Lower leg skin (tissue), 4 donors: ENCODE data around the gene STX8. TPM values are rescaled to one million over a fixed set of nuclear protein-coding genes. Genes with fewer than 3 reads are reported as not detected.

Experiments
- DNase-seq, 2 donors: peaks; one replicate each; pipeline ENCODE4 v3.0.0-alpha.2; 2019; ENCODE audit warnings: low spot score in 2 of 2
- H3K4me3 ChIP-seq: fragments of 200-600 bp; sonication (generic); 2 replicates; pipeline ENCODE4 v1.5.1; 2017; ENCODE audit warnings: mild to moderate bottlenecking, low read depth; ENCODE audit not compliant: poor library complexity, severe bottlenecking
- CTCF ChIP-seq, 3 donors: fragments of 450-650 bp; IDR thresholded peaks; one replicate each; pipeline ENCODE4 v1.5.1; 2016; ENCODE audit warnings: antibody characterized with exemption in 3 of 3, mild to moderate bottlenecking in 3 of 3, moderate library complexity in 2 of 3
- POLR2A ChIP-seq, 2 donors: fragments of 450-650 bp; IDR thresholded peaks; one replicate each; pipeline ENCODE4 v1.6.1; 2016 to 2017; ENCODE audit warnings: antibody characterized with exemption in 2 of 2, mild to moderate bottlenecking in 1 of 2, moderate library complexity in 1 of 2
- WGBS, 2 donors: methylation state at CpG; one replicate each; pipeline ENCODE4 v1.1.5; 2018; 5-methylcytosine and 5-hydroxymethylcytosine counted together
- intact Hi-C: fragments of 100-400 bp; cut with DNase I; formaldehyde crosslinking; loops from one replicate; pipeline ENCODE4 v1.15.0; 2023; ENCODE audit warnings: low total_unique reads
- total RNA-seq, 4 donors: library from RNA; depleted of rRNA; stranded (reverse); fragments of >200 nt; gene quantifications; one replicate each; pipeline ENCODE4 v1.1.0, GENCODE V29; 2016

STX8 gene
- total RNA-seq, 4 donors from 2014 or later = 32.1 to 56.4 (median 45.1) TPM

DNA sequence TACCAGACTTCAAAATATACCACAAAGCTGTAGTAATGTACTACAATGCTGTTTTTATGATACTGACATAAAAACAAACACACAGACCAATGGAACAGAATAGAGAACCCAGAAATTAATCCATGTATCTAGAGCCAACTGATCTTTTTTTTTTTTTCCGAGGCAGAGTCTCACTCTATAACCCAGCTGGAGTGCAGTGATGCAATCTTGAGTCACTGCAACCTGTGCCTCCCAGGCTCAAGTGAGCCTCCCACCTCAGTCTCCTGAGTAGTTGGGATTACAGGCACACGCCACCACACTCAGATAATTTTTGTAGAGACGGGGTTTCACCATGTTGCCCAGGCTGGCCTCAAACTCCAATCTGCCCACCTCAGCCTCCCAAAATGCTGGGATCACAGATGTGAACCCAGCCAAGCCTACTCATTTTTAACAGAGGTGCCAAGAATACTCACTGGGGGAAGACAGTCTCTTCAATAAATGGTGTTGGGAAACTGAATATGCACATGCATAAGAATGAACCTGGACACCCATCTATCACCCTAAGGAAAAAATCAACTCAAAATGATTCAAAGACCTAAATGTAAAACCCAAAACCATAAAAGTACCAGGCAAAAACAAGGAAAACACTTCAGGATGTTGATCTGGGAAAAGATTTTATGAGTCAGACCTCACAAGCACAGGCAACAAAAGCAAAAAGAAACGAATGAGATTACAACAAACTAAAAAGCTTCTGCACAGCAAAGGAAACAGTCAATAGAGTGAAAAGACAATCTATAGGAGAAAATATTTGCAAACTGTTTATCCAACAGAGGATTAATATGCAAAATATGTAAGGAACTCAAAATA lies 63.1 kb downstream of the STX8 start:
- TF ChIP-seq CTCF (IDR thresholded peaks at IDR 0.05) (no peak), POLR2A (IDR thresholded peaks at IDR 0.05) (no peak)
- no peak for DNase-seq
- H3K4me3 ChIP-seq = no peak overlapping the region
- 55 to 58% methylated on average over 4 of the region's 4 CpGs for WGBS, 2 donors
- intact Hi-C loops = no loop called here

DNA sequence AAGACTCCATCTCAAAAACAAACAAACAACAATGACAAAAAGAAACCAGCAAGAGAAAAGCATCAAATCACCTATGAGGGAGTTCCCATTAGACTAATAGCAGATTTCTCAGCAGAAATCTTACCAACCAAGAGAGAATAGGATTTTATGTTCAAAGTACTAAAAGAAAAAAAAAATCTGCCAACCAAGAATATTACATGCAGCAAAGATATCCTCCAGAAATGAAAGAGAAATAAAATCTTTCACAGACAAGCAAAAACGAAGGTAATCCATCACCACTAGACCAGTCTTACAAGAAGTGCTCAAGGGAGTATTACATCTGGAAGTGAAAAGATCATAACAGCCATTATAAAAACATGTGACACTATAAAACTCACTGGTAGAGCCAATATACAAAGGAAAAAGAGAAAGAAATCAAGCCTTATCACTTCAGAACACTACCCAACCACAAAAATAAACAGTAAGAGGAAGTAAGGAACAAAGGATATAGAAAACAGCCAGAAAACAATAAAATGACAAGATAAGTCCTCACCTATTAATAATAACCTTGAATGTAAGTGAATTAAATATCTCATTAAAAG lies 66.3 kb downstream of the STX8 start:
- TF ChIP-seq CTCF (IDR thresholded peaks at IDR 0.05) = no peak
- no peak for TF ChIP-seq POLR2A (IDR thresholded peaks at IDR 0.05)
- intact Hi-C loops = no loop called here
- H3K4me3 ChIP-seq = no peak overlapping the region
- DNase-seq = no peak
- WGBS, 2 donors = 79 to 81% methylated on average over 1 of the region's 1 CpG

DNA sequence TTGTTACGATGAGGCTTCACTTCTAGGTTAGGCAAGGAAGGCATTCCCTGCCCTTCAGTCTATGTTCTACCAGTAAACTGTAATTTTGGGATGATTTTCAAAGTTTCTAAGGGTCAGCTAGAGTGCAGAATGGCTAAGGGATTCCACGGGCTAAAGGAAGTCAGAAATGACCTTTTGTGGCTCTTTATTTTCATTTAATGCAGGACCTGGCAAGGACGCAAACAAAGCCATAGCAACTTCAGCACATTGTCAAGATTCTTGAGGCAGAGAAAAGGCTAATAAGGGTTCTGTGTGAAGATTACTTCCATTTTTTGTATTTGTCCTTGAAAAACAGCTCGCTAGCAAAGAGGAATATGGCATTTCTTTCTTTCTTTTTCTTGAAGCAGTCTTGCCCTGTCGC lies 76.6 kb downstream of the STX8 start:
- no peak overlapping the region for H3K4me3 ChIP-seq
- intact Hi-C loops = no loop called here
- WGBS, 2 donors = 88 to 90% methylated on average over 5 of the region's 5 CpGs
- no peak for DNase-seq
- TF ChIP-seq POLR2A (IDR thresholded peaks at IDR 0.05) (no peak), CTCF (IDR thresholded peaks at IDR 0.05) (no peak)

DNA sequence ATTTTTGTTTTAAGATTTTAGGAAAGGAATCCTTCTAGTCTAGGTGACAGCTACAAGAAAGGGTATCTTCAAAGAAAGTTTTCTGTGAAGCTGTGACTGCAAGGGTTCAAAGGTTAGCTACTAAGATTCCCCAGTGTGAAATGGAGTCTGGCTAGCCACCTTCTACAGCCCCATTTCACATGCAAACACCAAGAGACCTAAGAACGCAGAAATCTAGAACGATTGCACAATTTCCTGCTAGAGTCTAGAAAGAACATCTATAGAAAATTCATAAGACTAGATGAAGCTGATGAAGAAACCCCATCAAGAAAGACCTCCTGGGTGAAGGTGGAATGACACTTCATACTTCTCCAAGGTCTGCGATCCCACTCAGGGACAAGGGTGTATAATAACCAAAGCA lies 77.1 kb downstream of the STX8 start:
- TF ChIP-seq CTCF (IDR thresholded peaks at IDR 0.05) (no peak), POLR2A (IDR thresholded peaks at IDR 0.05) (no peak)
- intact Hi-C loops = no loop called here
- DNase-seq = no peak
- WGBS, 2 donors = 94 to 98% methylated on average over 3 of the region's 3 CpGs
- H3K4me3 ChIP-seq = no peak overlapping the region

- TF ChIP-seq POLR2A (IDR thresholded peaks at IDR 0.05) (no peak), CTCF (IDR thresholded peaks at IDR 0.05) (no peak)
- H3K4me3 ChIP-seq = no peak overlapping the region
- intact Hi-C loops = no loop called here
- DNase-seq = no peak
- WGBS, 2 donors = 92 to 97% methylated on average over 5 of the region's 5 CpGs
These were observed 87.1 kb downstream of the STX8 start for GRCh38 chr17:9488556-9488955.
